H1 (cell line): Measurements from ENCODE around the gene ZSCAN12. TPM values are rescaled to one million over a fixed set of nuclear protein-coding genes. Genes with fewer than 3 reads are reported as not detected.

ENCODE experiments used
- CTCF ChIA-PET: fragments of 300-600 bp; sonication (Branson Sonifier 250); formaldehyde crosslinking; loops from one replicate; lab custom pipeline; 2021; ENCODE audit not compliant: partially characterized antibody; lab: Charles Lee
- POLR2A ChIA-PET: fragments of 300-600 bp; sonication (Branson Sonifier 250); formaldehyde crosslinking; loops from one replicate; lab custom pipeline; 2021; ENCODE audit warnings: inconsistent platforms; ENCODE audit not compliant: partially characterized antibody; lab: Charles Lee
- DNase-seq, 2 experiments: peaks; one replicate each; pipeline versions ENCODE4 v3.0.0 to v3.0.0-alpha.2; 2010 to 2022; ENCODE audit warnings: low spot score in 2 of 2, low read depth in 1 of 2, mixed read lengths in 1 of 2
- FAIRE-seq: peaks from 2 replicates; lab custom pipeline; 2011; peaks lifted over from hg19 to GRCh38; lab: Jason Lieb, UNC
- H2AFZ ChIP-seq: 2 replicates; pipeline ENCODE4 v1.8.1; 2012; ENCODE audit warnings: low read length, inconsistent platforms
- H2AK5ac ChIP-seq: 2 replicates; pipeline ENCODE4 v1.6.1; 2013; ENCODE audit warnings: low read depth, low read length
- H2BK120ac ChIP-seq: replicated peaks from 2 replicates; pipeline ENCODE3; 2013; ENCODE audit warnings: low read depth, low read length, inconsistent platforms
- H2BK12ac ChIP-seq: 2 replicates; pipeline ENCODE4 v1.6.1; 2013; ENCODE audit warnings: low read depth, low read length
- H2BK15ac ChIP-seq: 2 replicates; pipeline ENCODE4 v1.6.1; 2013; ENCODE audit warnings: low read length
- H2BK20ac ChIP-seq: 2 replicates; pipeline ENCODE4 v1.6.1; 2013; ENCODE audit warnings: low read length
- H2BK5ac ChIP-seq: 2 replicates; pipeline ENCODE4 v1.6.1; 2013; ENCODE audit warnings: low read depth, low read length
- H3K14ac ChIP-seq: 2 replicates; pipeline ENCODE4 v1.6.1; 2013; ENCODE audit warnings: inconsistent platforms; ENCODE audit not compliant: insufficient read length
- H3K18ac ChIP-seq: 2 replicates; pipeline ENCODE4 v1.6.1; 2013; ENCODE audit warnings: low read length; ENCODE audit errors: extremely low read depth
- H3K23ac ChIP-seq: 2 replicates; pipeline ENCODE4 v1.6.1; 2013; ENCODE audit warnings: inconsistent platforms; ENCODE audit not compliant: insufficient read length
- H3K23me2 ChIP-seq: 2 replicates; pipeline ENCODE4 v1.6.1; 2013; ENCODE audit warnings: low read depth, low read length
- H3K27ac ChIP-seq: 2 replicates; pipeline ENCODE4 v1.6.1; 2011; ENCODE audit warnings: low read depth, low read length, inconsistent platforms
- H3K27me3 ChIP-seq, 4 experiments: replicated peaks in 1 of 4; 1 replicate in 1 of 4; 2 replicates in 3 of 4; pipeline versions ENCODE4 v1.6.1 to v1.8.1; 2011 to 2013; ENCODE audit warnings: low read length in 3 of 4, mild to moderate bottlenecking in 3 of 4, inconsistent platforms in 2 of 4, mixed read lengths in 2 of 4, moderate library complexity in 1 of 4; ENCODE audit not compliant: control insufficient read depth in 3 of 4, insufficient read depth in 3 of 4; ENCODE audit errors: extremely low read depth in 1 of 4
- H3K36me3 ChIP-seq, 4 experiments: 2 replicates each; pipeline versions ENCODE4 v1.6.1 to v1.8.1; 2011 to 2013; ENCODE audit warnings: mild to moderate bottlenecking in 4 of 4, low read length in 3 of 4, moderate library complexity in 2 of 4, control low read depth in 1 of 4, inconsistent platforms in 1 of 4; ENCODE audit not compliant: insufficient read depth in 4 of 4, control insufficient read depth in 2 of 4
- H3K4ac ChIP-seq: replicated peaks from 2 replicates; pipeline ENCODE3; 2013; ENCODE audit warnings: low read length, low read depth, mixed read lengths, inconsistent platforms; ENCODE audit not compliant: insufficient read length
- H3K4me1 ChIP-seq, 4 experiments: replicated peaks in 1 of 4; 1 replicate in 1 of 4; 2 replicates in 3 of 4; pipeline versions ENCODE4 v1.6.1 to v1.8.1; 2011 to 2013; ENCODE audit warnings: low read length in 3 of 4, inconsistent platforms in 2 of 4, mixed read lengths in 1 of 4; ENCODE audit not compliant: insufficient read depth in 4 of 4, control insufficient read depth in 3 of 4
- H3K4me2 ChIP-seq, 2 experiments: 2 replicates each; pipeline versions ENCODE4 v1.6.1 to v1.8.1; 2011 to 2013; ENCODE audit warnings: low read depth in 2 of 2, low read length in 2 of 2, control low read depth in 1 of 2, inconsistent platforms in 1 of 2, mild to moderate bottlenecking in 1 of 2; ENCODE audit not compliant: insufficient read depth in 1 of 2
- H3K4me3 ChIP-seq, 4 experiments: fragments of 200-600, 300-600 bp in 1 of 4; sonication (generic), shearing (Covaris generic), sonication (Bioruptor Twin) in 1 of 4; 2 replicates each; pipeline versions ENCODE4 v1.5.1 to v1.8.1; 2011 to 2016; ENCODE audit warnings: low read length in 4 of 4, low read depth in 3 of 4, control low read depth in 2 of 4, inconsistent platforms in 2 of 4, mild to moderate bottlenecking in 2 of 4, mixed read lengths in 1 of 4, moderate library complexity in 1 of 4; ENCODE audit not compliant: insufficient read depth in 2 of 4; ENCODE audit errors: extremely low read depth in 1 of 4
- H3K56ac ChIP-seq: replicated peaks from 2 replicates; pipeline ENCODE3; 2013; ENCODE audit warnings: low read depth, mild to moderate bottlenecking, mixed read lengths, low read length, inconsistent platforms; ENCODE audit not compliant: insufficient read length
- H3K79me1 ChIP-seq: 2 replicates; pipeline ENCODE4 v1.6.1; 2013; ENCODE audit warnings: low read depth, low read length, control low read depth
- H3K79me2 ChIP-seq, 2 experiments: 2 replicates each; pipeline versions ENCODE4 v1.6.1 to v1.8.1; 2012 to 2013; ENCODE audit warnings: low read length in 2 of 2, mild to moderate bottlenecking in 2 of 2, inconsistent platforms in 1 of 2; ENCODE audit not compliant: insufficient read depth in 2 of 2, control insufficient read depth in 1 of 2
- H3K9ac ChIP-seq, 4 experiments: replicated peaks in 1 of 4; 1 replicate in 1 of 4; 2 replicates in 3 of 4; pipeline versions ENCODE4 v1.6.1 to v1.8.1; 2011 to 2013; ENCODE audit warnings: low read depth in 3 of 4, low read length in 3 of 4, control low read depth in 2 of 4, mild to moderate bottlenecking in 2 of 4, moderate library complexity in 2 of 4, inconsistent platforms in 1 of 4; ENCODE audit errors: extremely low read depth in 1 of 4
- H3K9me3 ChIP-seq, 2 experiments: 2 replicates each; pipeline versions ENCODE4 v1.6.1 to v1.8.1; 2012 to 2013; ENCODE audit warnings: mild to moderate bottlenecking in 2 of 2, moderate library complexity in 2 of 2, control low read depth in 1 of 2, inconsistent platforms in 1 of 2, low read depth in 1 of 2, low read length in 1 of 2, mixed read lengths in 1 of 2; ENCODE audit not compliant: insufficient read depth in 2 of 2
- H4K20me1 ChIP-seq, 2 experiments: replicated peaks in 1 of 2; 2 replicates each; pipeline versions ENCODE3 to v1.8.1; 2011 to 2013; ENCODE audit warnings: inconsistent platforms in 2 of 2, low read length in 2 of 2, mild to moderate bottlenecking in 1 of 2; ENCODE audit not compliant: insufficient read depth in 2 of 2, control insufficient read depth in 1 of 2
- H4K5ac ChIP-seq: 2 replicates; pipeline ENCODE4 v1.6.1; 2013; ENCODE audit warnings: low read length, low read depth, mixed read lengths, inconsistent platforms; ENCODE audit not compliant: insufficient read length
- H4K8ac ChIP-seq: 2 replicates; pipeline ENCODE4 v1.8.0; 2013; ENCODE audit warnings: mild to moderate bottlenecking, moderate library complexity, low read length, inconsistent platforms; ENCODE audit not compliant: insufficient read depth; ENCODE audit errors: extremely low read depth
- H4K91ac ChIP-seq: replicated peaks from 2 replicates; pipeline ENCODE3; 2013; ENCODE audit warnings: low read length, mixed read lengths, inconsistent platforms; ENCODE audit not compliant: insufficient read length
- EGR1 ChIP-seq: IDR thresholded peaks from 2 replicates; pipeline ENCODE4 v1.6.1; 2011; ENCODE audit warnings: low read depth, low read length, borderline replicate concordance
- MAFK ChIP-seq: IDR thresholded peaks from 2 replicates; pipeline ENCODE4 v1.6.1; 2012; ENCODE audit warnings: low read depth, mild to moderate bottlenecking, improper control_type of control experiment, low read length
- NANOG ChIP-seq: IDR thresholded peaks from 2 replicates; pipeline ENCODE4 v1.6.1; 2011; ENCODE audit warnings: low read length, low read depth, mild to moderate bottlenecking, inconsistent platforms; ENCODE audit not compliant: insufficient read depth, poor library complexity, severe bottlenecking
- POU5F1 ChIP-seq: IDR thresholded peaks from 2 replicates; pipeline ENCODE4 v1.6.1; 2011; ENCODE audit warnings: low read depth, mild to moderate bottlenecking, low read length, moderate library complexity
- RBBP5 ChIP-seq: IDR thresholded peaks from 2 replicates; pipeline ENCODE4 v1.7.1; 2012; ENCODE audit warnings: low read depth, mild to moderate bottlenecking, inconsistent platforms, low read length, moderate library complexity, borderline replicate concordance
- SIN3A ChIP-seq, 2 experiments: IDR thresholded peaks in 1 of 2; conservative IDR thresholded peaks in 1 of 2; 2 replicates each; pipeline ENCODE4 v1.6.1; 2011 to 2012; ENCODE audit warnings: low read length in 2 of 2, improper control_type of control experiment in 1 of 2, low read depth in 1 of 2, mild to moderate bottlenecking in 1 of 2
- TAF7 ChIP-seq: optimal IDR thresholded peaks from 2 replicates; pipeline ENCODE3; 2011; ENCODE audit warnings: low read depth, mild to moderate bottlenecking, inconsistent platforms, low read length, moderate library complexity, borderline replicate concordance
- ZNF274 ChIP-seq: IDR thresholded peaks from 2 replicates; pipeline ENCODE4 v1.7.0; 2012; ENCODE audit warnings: low read length, borderline replicate concordance; ENCODE audit errors: extremely low read depth
- WGBS, 2 experiments: shearing (Covaris generic) in 1 of 2; methylation state at CpG; one replicate each; pipeline versions ENCODE4 v1.1.6 to v1.1.7; 2013 to 2015; ENCODE audit warnings: low lambda C conversion rate in 2 of 2, mixed read lengths in 2 of 2, inconsistent platforms in 1 of 2, low coverage in 1 of 2, missing lambda C conversion rate in 1 of 2; ENCODE audit not compliant: insufficient replicate concordance in 2 of 2, insufficient coverage in 1 of 2, insufficient read length in 1 of 2; ENCODE audit errors: extremely low coverage in 1 of 2, missing lambda C conversion rate in 1 of 2; 5-methylcytosine and 5-hydroxymethylcytosine counted together
- polyA plus RNA-seq, 7 experiments: library from polyadenylated mRNA; depleted of rRNA in 3 of 7; stranded (reverse) in 5 of 7; unstranded in 2 of 7; fragments of >200 nt in 5 of 7; fragments of 200-250 nt in 2 of 7; gene quantifications; 1 replicate in 5 of 7; 2 replicates in 1 of 7; 4 replicates in 1 of 7; pipeline versions ENCODE4 v1.2.1 to v1.2.3, GENCODE V29; 2011 to 2013; ENCODE audit warnings: missing spikeins in 2 of 7, mixed read lengths in 2 of 7
- total RNA-seq: library from RNA; stranded (reverse); fragmentation: NEBNext Ultra II Directional; extraction: Animal tissue kit (Norgen Biotek cat#: 25700); gene quantifications from 2 replicates; pipeline ENCODE4 v1.2.1, GENCODE V29; 2021
- TF ChIP-seq, protein P1 (sequence below), 3 experiments: IDR thresholded peaks; 1 replicate in 2 of 3; 2 replicates in 1 of 3; pipeline versions ENCODE4 v1.5.1 to v1.6.1; 2011; ENCODE audit warnings: low read length in 3 of 3, mild to moderate bottlenecking in 3 of 3, inconsistent platforms in 2 of 3, low read depth in 1 of 3, moderate library complexity in 1 of 3; ENCODE audit not compliant: insufficient read depth in 1 of 3; ENCODE audit errors: control extremely low read depth in 1 of 3

Gene ZSCAN12
- total and polyA plus RNA-seq, 2 of the 8 experiments (the other 6 are each of a cell fraction or from before 2014, with no cell fraction given) = 2.2 to 9.6 TPM

DNA sequence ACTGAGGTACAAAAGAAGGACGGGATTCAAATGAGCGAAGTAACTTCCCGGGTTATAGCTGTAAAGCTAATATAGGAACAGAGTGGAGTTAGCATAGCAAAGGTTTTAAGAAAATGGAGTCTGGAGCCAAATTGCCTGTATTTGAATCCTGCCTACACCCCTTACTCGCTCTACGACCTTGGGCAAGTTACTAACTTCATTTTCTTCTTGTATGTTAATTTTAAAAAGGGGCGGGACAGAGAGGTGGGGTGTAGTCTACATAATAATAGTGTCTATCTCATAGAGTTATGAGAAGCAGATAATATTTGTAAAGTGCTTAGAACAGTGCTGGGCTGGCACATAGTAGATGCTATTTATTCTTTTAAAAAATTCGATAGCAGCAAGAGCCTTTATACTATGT is 43.0 kb upstream of the ZSCAN12 start:
- Histone ChIP-seq H3K9me3 (0 out of 4 replicates have a peak, but pooled peaks cover 0 to 5% of the 10 kb centered on the region in 2 experiments), H3K4ac (no peak overlapping the region), H2AFZ (no peak overlapping the region), H3K36me3 (no peaks in the 10 kb centered on the region), H2AK5ac (no peak overlapping the region), H3K18ac (no peak overlapping the region), H3K4me2 (peak overlapping the region; percentile 39 to 67), H3K9ac (peak overlapping the region in 3 of 4 experiments; percentile 93 to 96 (median 93); a peak in 6 of 7 replicates), H2BK5ac (no peak overlapping the region), H3K27ac (no peak overlapping the region; the same call in 1 of the 2 replicates), H2BK15ac (no peak overlapping the region), H3K14ac (no peak overlapping the region), H4K20me1 (no peaks in the 10 kb centered on the region), H3K4me3 (peak overlapping the region; percentile 88 to 91 (median 90)), H3K79me1 (no peaks in the 10 kb centered on the region), H2BK120ac (no peak overlapping the region), H4K8ac (no peak overlapping the region), H3K23ac (no peak overlapping the region), H2BK20ac (no peak overlapping the region), H3K56ac (no peak overlapping the region), H3K27me3 (no peaks in the 10 kb centered on the region), H3K4me1 (no peaks in the 10 kb centered on the region), H3K23me2 (peaks cover 3% of the 10 kb centered on the region), H3K79me2 (peaks cover 0 to 5% of the 10 kb centered on the region in 2 experiments; a peak in 1 of 4 replicates), H4K5ac (no peak overlapping the region), H4K91ac (no peak overlapping the region), H2BK12ac (no peak overlapping the region)
- ChIA-PET POLR2A (interaction anchor here (0.8 to 4.0 kb wide), 13 partner anchors 9 to 287 kb away, joined by 3 to 21 read pairs (median 4); partner anchors contain the start of gene ZSCAN12), CTCF (interaction anchor here (0.9 kb wide), 1 partner anchor 43 kb away, joined by 3 read pairs; the partner anchor contains the start of gene ZSCAN12)
- FAIRE-seq (no peak), DNase-seq (no peak)
- WGBS, 2 experiments = 38% methylated on average over 7 of the region's 7 CpGs; no CpG with 5 or more reads in 1 of the 2 experiments
- TF ChIP-seq POU5F1 (no peak), MAFK (no peak), TAF7 (no peak), ZNF274 (no peak), RBBP5 (no peak), NANOG (no peak), EGR1 (no peak), SIN3A (conservative IDR thresholded peaks at IDR 0.05 in 1 of 2, IDR thresholded peaks at IDR 0.05 in 1 of 2; ENCODE audit: low read depth in 1 of 2, low read length in 2 of 2) (no peak)
- TF ChIP-seq, protein P1, sequence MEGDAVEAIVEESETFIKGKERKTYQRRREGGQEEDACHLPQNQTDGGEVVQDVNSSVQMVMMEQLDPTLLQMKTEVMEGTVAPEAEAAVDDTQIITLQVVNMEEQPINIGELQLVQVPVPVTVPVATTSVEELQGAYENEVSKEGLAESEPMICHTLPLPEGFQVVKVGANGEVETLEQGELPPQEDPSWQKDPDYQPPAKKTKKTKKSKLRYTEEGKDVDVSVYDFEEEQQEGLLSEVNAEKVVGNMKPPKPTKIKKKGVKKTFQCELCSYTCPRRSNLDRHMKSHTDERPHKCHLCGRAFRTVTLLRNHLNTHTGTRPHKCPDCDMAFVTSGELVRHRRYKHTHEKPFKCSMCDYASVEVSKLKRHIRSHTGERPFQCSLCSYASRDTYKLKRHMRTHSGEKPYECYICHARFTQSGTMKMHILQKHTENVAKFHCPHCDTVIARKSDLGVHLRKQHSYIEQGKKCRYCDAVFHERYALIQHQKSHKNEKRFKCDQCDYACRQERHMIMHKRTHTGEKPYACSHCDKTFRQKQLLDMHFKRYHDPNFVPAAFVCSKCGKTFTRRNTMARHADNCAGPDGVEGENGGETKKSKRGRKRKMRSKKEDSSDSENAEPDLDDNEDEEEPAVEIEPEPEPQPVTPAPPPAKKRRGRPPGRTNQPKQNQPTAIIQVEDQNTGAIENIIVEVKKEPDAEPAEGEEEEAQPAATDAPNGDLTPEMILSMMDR (IDR thresholded peaks at IDR 0.05; ENCODE audit: control extremely low read depth in 1 of 3, insufficient read depth in 1 of 3, low read depth in 1 of 3, low read length in 3 of 3) = no peak
